ENCODE data around the gene KLRG1.

The KLRG1 gene

GRCh38 chr12:8968761-8969160, 20.6 kb upstream of the KLRG1 start:
- no peak overlapping the region for H3K4me3 ChIP-seq (ENCODE audit: low read depth, low read length)
- DNase-seq (ENCODE audit: low read depth) = no peak
- TF ChIP-seq POLR2A (IDR thresholded peaks at IDR 0.05; ENCODE audit: extremely low read depth, insufficient read length) = no peak
- no peak for TF ChIP-seq MAX (IDR thresholded peaks at IDR 0.05; ENCODE audit: low read depth, low read length)
- no peak for TF ChIP-seq MYC (IDR thresholded peaks at IDR 0.05; ENCODE audit: low read depth, low read length)
- TF ChIP-seq CTCF (IDR thresholded peaks at IDR 0.05; ENCODE audit: low read depth, low read length) = no peak

GRCh38 chr12:8969861-8970411, 19.4 kb upstream of the KLRG1 start:
- TF ChIP-seq CTCF (IDR thresholded peaks at IDR 0.05; ENCODE audit: low read depth, low read length) = no peak
- TF ChIP-seq POLR2A (IDR thresholded peaks at IDR 0.05; ENCODE audit: extremely low read depth, insufficient read length) = no peak
- TF ChIP-seq MAX (IDR thresholded peaks at IDR 0.05; ENCODE audit: low read depth, low read length) = no peak
- no peak for TF ChIP-seq MYC (IDR thresholded peaks at IDR 0.05; ENCODE audit: low read depth, low read length)
- H3K4me3 ChIP-seq (ENCODE audit: low read depth, low read length) = no peak overlapping the region
- no peak for DNase-seq (ENCODE audit: low read depth)

- no peak overlapping the region for H3K4me3 ChIP-seq (ENCODE audit: low read depth, low read length)
- DNase-seq (ENCODE audit: low read depth) = no peak
- no peak for TF ChIP-seq MYC (IDR thresholded peaks at IDR 0.05; ENCODE audit: low read depth, low read length)
Measured at GRCh38 chr12:8970432-8970831, 18.9 kb upstream of the KLRG1 start.

GRCh38 chr12:8980137-8980536, 9.2 kb upstream of the KLRG1 start:
- DNase-seq (ENCODE audit: low read depth) = no peak
- TF ChIP-seq MYC (IDR thresholded peaks at IDR 0.05; ENCODE audit: low read depth, low read length) (no peak), MAX (IDR thresholded peaks at IDR 0.05; ENCODE audit: low read depth, low read length) (no peak), POLR2A (IDR thresholded peaks at IDR 0.05; ENCODE audit: extremely low read depth, insufficient read length) (no peak), CTCF (IDR thresholded peaks at IDR 0.05; ENCODE audit: low read depth, low read length) (no peak)
- no peak overlapping the region for H3K4me3 ChIP-seq (ENCODE audit: low read depth, low read length)

GRCh38 chr12:8985213-8985754, 4.1 kb upstream of the KLRG1 start:
- no peak for DNase-seq (ENCODE audit: low read depth)
- no peak for TF ChIP-seq MYC (IDR thresholded peaks at IDR 0.05; ENCODE audit: low read depth, low read length)
- TF ChIP-seq MAX (IDR thresholded peaks at IDR 0.05; ENCODE audit: low read depth, low read length) = no peak
- no peak for TF ChIP-seq POLR2A (IDR thresholded peaks at IDR 0.05; ENCODE audit: extremely low read depth, insufficient read length)
- TF ChIP-seq CTCF (IDR thresholded peaks at IDR 0.05; ENCODE audit: low read depth, low read length) = no peak
- no peak overlapping the region for H3K4me3 ChIP-seq (ENCODE audit: low read depth, low read length)

GRCh38 chr12:8987163-8987562, 2.2 kb upstream of the KLRG1 start:
- no peak for TF ChIP-seq CTCF (IDR thresholded peaks at IDR 0.05; ENCODE audit: low read depth, low read length)
- no peak overlapping the region for H3K4me3 ChIP-seq (ENCODE audit: low read depth, low read length)
- peak; percentile 11 for DNase-seq (ENCODE audit: low read depth)

All from NB4 (cell line).